GM19452 (cell line): ENCODE results near the gene FILIP1L.

Experiments
- ATAC-seq: cut with Tn5 transposase; IDR thresholded peaks from one replicate; pipeline ENCODE4 v1.9.1; 2021; ENCODE audit not compliant: unreplicated experiment

FILIP1L gene

DNA sequence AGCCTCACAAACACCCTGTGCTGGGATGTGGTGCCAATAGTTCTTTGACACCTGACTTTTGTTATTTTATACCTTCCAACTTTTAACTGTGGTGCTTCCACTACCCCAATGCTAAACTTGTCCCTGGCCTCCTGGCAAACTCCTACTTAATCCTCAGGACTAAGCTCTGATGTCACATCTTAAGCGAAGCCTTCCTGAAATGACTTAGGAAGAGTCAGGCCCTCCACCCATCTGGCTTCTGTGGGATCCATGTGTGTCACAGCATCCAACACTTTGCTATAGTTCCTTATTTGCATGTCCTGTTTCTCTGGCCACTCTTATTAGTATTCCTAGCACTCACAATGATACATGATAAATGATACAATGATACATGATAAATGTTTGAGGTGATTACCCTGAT lies 133.2 kb downstream of the FILIP1L start:
- ATAC-seq: no peak

DNA sequence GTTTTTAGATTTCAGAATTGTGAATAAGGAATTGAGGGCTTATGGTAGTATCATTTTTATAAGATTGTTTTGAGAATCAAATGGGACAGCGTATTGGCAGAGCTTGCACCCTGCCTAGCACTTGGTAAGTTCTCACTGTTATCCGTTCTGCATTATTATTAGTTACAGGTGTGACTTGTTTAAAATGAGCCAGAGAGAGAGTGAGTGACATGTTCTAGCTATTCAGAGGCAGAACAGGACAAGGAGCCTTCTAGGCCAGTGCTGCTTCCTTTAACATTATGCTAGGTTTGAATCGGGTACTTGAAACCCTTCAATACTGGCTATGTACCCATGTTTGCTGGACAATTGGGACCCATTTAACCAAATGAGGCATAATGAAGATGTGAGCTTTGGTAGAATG lies 133.7 kb downstream of the FILIP1L start:
- no peak for ATAC-seq

DNA sequence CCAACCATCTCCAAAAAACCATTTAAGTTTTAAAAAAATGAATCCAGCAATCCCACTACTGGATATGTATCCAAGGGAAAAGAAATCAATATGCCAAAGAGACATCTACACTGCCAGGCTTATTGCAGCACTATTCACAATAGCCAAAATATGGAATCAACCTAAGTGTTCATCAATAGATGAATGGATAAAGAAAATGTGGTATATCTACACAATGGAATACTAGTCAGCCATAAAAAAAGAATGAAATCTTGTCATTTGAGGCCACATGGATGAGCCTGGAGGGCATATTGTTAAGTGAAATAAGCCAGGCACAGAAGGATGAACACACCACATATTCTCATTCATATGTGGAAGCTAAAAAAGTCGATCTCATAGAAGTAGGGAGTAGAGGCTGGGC lies 136.1 kb downstream of the FILIP1L start:
- no peak for ATAC-seq

DNA sequence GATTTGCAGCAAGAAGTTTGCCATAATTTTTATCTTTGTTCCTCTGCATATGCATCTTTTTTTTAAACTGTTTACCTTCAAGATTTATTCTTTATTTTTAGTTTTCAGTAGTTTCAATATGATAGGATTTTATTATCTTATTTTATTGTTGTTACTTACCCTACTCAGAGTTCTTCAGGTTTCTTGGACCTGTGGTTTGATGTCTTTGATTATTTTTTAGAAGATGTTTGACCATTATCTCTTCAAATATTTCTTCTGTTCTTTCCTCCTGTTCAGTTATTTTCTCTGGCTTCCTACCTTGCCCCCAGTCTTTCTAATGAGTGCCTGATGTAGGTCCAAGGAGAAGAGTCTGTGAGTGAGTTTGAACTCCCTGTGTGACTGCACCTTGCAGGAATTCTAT lies 137.7 kb downstream of the FILIP1L start:
- no peak for ATAC-seq

DNA sequence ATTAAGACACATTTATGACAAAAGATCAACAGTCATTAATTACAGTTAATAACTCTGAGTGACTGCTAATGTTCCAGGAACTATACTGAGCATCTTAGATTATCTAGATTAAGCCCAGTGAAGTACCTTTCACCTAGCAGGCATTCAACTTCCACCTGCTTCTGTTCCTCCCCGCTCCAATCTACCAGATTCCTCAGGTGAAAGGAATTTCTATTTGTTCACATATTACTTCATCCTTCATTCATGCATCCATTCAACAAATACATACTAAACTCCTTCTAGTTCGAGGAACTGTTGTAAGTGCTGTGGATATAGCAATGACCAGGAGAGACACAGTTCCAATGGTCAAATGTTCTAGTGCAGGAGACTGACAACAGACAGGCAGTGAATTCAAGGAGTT lies 139.3 kb downstream of the FILIP1L start:
- ATAC-seq: no peak

DNA sequence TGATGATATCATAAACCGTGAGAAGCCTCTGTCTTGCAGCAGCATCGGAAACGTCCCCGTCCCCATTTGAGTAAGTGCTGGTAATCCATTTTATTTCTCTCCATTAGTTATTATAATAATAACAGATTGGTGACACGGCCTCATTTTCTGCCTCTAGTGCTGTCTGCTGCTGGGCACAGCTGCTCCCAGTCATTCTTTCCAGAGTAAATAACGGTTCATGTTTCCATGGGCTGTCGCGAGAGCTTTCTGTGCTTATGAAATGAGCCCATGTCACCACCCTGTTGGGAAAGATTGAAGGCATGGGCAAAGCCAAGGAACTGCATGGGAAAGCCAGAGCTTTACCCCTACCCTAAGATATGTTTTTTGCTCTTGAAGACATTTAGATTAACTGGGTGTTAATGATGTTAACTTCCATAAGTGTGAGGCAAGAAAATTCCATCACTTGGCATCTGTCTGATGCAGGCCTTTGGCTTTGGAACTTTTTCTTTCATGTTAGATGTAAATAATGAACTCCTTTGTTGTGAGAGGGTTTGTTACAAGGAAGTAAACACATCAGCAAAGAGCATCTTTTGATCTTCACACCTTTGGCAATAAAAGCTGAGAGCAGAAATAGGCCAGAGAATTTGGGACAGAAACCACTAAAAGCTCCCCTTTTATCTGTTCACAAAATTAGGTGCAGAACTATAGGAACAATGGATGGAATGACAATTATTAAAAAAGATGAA lies 141.8 kb downstream of the FILIP1L start:
- ATAC-seq: no peak

DNA sequence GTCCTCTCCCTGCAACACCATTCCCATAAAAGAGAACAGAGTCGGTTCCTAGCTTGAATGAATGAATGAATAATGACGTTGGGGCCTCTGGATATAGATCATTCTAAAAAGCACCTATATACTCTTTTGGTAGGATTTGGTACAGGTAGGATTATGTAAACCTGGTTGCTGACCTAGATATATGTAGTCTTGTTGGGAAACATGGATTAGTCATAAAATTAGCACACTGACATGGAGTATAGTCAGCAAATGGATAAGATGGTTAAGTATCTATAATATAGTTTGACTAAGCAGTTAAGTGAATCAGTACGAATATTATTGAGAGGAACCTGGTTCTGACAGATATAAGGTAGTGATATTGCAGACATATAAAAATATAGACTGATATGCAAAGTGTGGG lies 142.5 kb downstream of the FILIP1L start:
- no peak for ATAC-seq

DNA sequence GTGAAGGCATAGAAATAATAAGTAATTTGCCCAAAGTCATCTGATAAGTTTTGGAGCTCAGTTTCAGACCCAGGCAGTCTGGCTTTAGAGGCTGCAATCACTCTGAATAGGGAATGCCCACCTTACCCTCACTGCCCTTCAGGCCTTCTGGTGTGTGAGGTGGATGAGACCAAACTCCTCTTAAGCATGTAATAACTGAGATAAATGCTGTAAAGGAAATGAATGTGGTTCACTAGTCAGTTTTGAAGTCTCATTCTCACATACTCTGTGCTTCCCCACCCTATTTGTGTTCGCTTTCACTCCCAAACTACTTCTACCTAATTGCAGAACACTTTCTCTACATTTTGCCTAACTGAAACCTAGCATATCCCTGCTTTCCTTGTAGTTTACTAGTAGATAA lies 144.1 kb downstream of the FILIP1L start:
- ATAC-seq: peak; percentile 91

DNA sequence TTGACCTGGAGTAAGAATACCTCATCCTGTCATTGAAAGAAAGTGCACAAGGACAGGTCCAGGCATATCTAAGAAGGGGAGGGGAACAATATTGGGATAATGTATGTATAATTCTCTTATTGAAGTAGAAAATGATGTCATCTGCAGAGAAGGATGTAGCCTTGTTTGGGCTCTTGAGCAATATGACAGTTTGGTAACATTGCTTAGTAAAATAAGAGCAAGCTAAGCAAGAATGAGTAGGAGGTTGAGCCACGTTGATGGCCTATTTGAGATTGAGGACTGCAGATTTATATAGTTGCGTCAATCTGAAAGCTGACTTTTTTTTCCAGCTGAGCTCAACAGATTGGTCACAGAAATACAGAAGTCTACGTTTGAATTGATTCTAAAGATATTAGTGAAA lies 145.2 kb downstream of the FILIP1L start:
- no peak for ATAC-seq

DNA sequence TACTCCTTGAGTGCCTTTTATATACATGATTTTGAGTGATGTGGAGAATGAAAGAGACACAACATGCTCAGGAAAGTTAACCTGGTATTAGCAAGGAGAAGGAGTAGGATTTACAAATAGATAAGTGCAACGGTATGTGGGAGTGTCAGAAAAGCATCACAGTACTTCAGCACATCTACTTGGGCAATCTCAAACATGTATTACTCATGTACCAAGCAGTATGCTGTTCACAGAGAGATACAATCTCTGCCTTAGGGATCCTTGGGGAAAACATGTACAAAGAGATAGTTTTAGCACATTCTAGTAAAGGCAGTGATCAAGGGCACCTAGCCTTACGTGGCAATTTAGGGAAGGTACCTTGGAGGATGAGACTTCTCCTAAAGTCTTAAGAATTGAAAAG lies 146.5 kb downstream of the FILIP1L start:
- no peak for ATAC-seq

DNA sequence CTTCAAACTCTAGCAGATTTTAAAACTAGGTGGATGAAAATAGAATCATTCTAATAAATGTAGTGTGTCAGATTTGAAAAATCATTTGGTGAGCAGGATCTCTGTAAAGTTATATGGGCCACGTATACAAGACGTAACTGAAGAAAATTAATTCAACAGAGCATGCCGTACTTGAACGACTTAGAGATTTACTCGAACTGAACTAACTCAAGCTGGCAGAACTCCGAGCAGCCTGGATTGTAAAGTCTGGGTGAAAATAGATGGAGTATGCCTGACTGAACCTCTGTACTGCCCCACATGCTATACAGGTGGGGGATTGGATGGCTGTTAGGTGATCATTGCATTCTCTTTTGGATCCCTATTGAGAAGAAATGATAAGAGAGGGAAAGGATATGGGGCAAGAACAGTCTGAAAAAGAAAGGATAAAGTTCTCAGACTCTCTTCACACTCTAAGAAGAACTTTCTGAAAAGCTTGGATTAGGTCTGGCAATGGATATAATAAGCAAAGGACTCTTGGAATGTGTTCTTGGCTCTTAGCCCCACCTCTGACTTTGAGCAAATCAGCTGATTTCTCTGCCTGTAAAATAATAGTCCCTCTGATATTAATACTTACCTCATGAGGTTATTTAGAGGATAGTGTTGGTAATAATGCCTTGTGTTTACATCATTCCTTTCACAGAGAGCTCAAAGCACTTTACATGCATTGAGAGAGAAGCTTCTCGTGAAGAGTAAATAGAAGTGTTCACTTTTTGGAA lies 147.5 kb downstream of the FILIP1L start:
- no peak for ATAC-seq

DNA sequence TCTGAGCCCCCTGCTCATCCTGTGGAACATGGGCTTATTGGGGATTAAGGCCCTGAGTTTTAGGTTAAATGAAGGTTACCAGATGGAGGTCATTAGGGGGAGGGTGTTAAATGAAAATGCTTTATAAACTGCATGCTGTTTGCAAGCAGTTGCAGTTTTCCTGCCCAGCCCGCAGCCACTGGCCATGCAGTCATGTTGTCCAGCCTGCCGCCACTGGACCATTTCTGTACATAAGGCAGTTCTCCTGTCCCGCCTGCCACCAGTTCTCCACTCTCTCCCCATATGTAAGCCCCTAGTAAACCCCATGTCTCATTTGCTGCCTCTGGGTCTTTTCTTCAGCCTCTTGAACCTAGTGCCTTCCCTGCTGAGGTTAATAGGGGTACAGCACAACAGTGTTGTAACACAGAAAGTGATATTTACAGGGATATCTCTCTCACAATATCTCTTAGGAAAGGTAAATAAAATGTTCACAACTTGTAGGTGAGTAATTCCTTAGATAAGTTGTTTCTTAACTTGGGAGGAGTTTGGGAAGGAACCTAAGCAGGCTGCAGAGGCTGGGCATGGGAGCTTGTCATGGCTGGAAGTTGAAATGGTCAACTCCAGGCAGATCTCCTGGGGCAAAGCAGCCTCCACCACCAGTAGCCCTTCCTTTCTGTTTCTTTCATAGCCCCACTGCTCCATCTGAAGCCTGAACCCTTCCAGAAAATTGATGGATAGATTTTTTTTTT lies 148.5 kb downstream of the FILIP1L start:
- ATAC-seq: no peak

DNA sequence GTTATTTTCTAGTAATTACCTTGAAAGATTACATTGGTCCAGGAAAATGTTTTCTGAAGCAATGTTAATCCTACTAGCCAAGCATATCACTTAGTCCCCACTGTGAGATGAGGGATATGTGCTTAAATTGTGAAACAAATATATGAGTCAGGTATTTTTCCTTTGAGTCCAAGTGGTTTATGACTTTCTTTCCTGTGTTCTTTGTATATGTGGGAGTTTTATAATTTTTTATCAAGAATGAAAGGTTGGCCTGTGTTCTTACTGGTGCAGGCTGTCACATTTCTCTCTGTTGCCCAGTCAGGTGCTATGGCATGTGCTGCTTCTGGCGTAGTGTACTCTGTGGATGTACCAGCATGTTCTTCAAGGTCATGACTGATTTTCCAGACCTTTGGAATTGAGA lies 149.2 kb downstream of the FILIP1L start:
- ATAC-seq: no peak

DNA sequence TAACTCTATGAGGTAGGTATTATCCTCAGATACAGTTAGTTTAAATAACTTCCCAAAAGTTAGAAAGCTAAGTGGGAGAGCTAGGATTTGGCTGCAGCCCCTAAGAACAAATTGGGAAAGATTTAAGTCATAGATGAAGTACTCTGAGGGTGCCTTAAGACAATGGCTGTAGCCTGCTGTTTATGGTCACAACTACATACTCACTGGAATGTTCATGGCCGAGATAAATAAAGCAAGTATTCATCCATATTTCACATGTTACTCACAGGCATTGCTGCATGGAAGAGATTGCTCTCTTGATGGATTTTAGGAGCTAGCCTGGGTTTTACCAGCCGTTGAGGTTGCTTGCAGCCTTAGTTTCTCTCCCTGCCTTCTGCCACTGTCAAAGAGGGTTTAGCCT lies 151.6 kb downstream of the FILIP1L start:
- no peak for ATAC-seq

DNA sequence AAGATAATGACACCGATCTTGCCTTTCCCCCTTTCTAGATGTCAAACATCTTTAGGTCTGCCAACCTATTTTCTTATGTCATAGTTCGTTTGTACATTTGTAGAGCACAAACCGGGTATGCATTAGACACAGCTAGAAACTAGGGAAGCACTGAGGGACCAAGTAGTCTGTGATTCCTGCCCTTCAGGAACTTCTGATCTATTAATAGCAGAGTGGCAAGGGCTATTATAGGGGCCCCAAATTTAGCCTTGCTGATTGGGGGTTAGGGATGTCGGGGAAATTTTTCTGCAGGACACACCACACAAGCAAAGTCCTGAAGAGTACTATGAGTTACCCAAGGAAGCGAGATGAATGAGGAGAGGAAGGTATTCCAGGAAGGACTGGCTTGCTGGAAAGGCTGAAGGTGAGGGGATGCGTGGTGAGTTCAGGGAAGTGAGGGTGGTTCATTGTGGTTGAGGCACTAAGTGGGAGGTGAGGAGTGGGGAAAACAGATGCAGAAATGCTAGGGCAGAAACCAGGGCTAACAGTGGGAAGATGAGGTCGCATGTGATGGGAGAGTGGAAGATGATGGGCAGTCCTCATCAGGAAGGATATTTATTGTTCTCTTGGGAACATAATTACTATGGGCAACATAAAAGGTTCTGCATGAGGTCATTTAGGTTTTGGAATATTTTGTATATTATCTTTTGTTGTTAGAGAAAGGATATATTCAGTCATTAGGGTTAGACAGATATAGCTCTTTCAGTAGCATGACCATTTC lies 152.4 kb downstream of the FILIP1L start:
- ATAC-seq: no peak

DNA sequence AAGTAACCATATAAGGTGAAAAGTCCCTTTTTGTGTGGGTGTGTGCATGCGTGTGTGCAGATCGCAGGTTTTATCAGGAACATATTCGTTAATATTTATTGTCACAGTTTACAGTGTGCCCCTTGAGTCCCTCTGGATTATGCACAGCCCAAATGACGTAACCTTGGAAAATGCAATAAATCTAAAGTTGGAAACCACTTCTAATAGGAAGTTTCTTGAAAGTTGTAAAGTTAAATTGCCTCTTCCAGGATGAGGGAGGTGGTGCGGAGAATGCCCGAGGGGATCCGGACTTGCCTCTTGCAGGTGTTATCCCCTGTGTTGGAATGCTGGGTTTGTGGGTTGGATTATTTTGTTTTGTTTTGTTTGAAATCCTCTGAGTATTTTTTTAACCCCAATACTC lies 153.4 kb downstream of the FILIP1L start:
- ATAC-seq: no peak

DNA sequence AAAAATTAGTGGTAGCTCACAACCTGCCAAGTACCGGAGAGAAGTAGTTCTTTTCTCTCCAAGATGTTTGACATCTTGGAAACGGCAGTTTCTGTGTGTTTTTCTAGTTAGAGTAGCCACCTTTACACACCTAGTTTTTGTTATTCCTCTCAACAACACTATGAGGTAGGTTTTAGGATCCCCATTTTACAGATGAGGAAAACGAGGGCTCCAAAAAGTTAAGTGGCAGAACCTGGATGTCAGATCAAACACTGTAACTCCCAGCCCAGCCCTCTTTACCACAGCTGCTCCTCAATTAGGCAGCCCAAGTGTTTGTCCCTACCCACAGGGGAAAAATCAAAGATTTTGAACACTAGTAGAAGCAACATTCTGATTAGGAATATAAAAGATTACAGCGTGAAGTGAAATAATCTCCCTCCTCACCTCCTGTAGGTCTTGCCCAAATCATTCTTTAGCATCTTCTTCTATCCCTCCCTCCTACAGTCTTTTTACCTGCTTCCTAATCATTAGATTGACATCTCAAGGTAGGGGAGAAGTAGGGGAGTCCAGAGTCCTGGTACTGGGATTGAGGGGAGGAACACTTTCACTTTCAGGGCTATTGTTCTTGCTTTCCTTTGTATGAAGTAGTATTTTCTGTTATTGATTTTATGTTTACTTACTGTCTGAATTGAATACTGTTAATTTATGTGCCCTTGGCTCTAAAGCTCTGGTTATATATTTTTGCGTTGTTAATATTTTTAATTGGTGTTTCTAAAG lies 154.0 kb downstream of the FILIP1L start:
- ATAC-seq: no peak

DNA sequence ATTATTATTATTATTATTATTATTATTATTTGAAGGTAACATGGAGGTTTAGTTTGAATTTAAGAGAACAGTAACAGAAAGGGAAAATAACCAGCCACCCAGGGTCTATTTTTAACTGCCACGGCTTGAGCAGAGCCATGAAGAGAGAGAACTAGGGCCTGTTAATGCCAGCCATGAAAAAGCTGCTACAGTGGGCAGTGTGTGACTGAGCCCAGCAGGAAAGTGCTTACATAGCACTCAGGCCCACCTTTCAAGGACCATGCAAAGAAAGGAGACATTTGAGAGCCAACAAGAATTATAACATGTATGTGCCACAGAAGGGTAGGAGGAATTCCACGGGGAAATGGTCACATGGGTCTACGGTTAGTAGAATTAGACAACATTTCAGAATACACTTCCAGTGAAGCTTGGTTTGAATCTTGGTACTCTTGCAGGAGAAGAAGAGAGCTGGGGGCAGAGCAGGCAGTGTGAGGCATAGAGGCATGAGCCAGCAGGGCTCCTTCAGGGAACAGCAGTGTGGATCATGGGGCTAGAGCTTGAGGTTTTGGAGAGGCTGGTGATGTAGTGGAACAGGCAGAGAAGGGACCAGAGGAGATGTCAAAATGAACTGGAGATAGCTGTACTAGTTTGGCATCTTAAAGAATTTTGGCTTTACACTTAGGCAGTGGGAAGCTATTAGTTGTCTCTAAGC lies 155.9 kb downstream of the FILIP1L start:
- no peak for ATAC-seq

DNA sequence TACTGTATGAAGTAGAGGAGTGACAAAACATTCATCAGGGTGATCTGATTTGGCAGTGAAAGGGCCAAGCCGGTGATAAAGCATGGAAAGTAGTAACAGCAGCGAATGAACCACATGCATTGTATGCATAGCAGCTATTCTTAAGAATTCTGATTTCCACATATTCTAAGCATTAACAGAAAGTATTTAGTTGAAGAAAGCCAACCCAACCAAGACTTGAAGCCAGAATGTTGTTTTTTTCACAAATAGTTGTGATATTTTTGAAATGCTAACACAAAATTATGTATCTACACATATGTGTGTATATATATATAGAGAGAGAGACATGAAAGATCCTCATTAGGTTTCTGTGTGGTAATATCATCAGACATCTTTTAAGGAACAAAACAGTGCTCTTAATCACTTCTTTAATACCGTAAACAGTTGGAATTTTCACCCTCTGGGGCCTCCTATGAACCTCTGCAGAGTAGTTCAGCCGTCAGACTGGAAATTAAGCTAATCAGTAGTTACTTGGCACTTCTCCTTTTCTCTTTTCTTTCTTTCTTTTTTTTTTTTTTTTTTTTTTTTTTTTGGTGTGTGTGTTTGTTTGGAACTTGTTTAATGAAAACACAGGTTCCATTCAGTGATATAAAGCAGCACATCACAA lies 157.0 kb downstream of the FILIP1L start:
- ATAC-seq: no peak
